BE2C (cell line): ENCODE measurements around the gene ATF6.

Experiments used
- DNase-seq: peaks from one replicate; pipeline ENCODE4 v3.0.0-alpha.2; 2020
- H3K27me3 ChIP-seq: fragments of 250-450 bp; sonication (Bioruptor Pico); 2 replicates; pipeline ENCODE4 v1.5.1; 2020; ENCODE audit warnings: mild to moderate bottlenecking
- H3K36me3 ChIP-seq: fragments of 250-450 bp; sonication (Bioruptor Pico); 2 replicates; pipeline ENCODE4 v1.5.1; 2020; ENCODE audit warnings: mild to moderate bottlenecking
- H3K4me1 ChIP-seq: fragments of 250-450 bp; sonication (Bioruptor Pico); 2 replicates; pipeline ENCODE4 v1.5.1; 2020
- H3K4me3 ChIP-seq: 2 replicates; pipeline ENCODE4 v1.5.1; 2011; ENCODE audit warnings: low read depth, low read length
- H3K9me3 ChIP-seq: fragments of 250-450 bp; sonication (Bioruptor Pico); 2 replicates; pipeline ENCODE4 v1.5.1; 2020
- TF ChIP-seq, protein P1 (sequence below): IDR thresholded peaks from 2 replicates; pipeline ENCODE4 v1.5.1; 2012; ENCODE audit warnings: mild to moderate bottlenecking, low read depth, low read length

ATF6 gene

DNA sequence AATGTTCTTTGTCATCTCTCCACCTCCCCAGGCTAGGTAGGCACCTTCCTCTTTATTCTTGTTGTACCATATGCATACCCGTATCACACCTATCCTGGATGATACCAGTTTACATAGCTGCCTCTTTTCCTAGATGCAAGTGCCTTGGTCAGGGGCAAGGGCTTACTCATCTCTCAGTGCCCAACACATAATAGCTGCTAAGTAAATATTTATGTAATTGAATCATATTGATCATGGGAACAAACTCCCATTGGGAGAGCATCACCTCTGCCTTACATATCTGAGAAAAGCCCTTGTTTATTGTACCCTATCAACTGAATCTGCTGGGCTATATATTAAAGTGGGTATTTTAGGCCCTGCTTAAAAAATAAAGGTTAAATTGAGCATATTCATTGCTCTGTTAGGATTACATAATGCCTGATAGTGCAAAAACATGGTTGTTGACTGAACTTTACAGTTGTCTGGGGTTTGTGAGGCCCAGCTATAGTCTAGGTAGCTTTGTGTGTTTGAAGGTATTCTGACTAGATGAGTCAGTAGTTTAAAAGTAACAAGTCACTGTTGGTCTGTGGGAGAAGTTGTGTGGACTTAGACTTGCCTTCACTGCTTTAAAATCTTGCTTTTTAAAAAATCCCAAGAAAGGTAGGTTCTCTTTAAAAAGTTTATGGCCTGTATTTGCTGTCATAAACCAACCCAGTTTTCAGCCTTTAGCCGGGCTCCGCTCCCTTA lies 174.9 kb downstream of the ATF6 start:
- H3K27me3 ChIP-seq, result no peaks in the 10 kb centered on the region
- H3K36me3 ChIP-seq, result no peaks in the 10 kb centered on the region
- no peaks in the 10 kb centered on the region for H3K9me3 ChIP-seq
- H3K4me3 ChIP-seq, result no peak overlapping the region
- TF ChIP-seq, protein P1, sequence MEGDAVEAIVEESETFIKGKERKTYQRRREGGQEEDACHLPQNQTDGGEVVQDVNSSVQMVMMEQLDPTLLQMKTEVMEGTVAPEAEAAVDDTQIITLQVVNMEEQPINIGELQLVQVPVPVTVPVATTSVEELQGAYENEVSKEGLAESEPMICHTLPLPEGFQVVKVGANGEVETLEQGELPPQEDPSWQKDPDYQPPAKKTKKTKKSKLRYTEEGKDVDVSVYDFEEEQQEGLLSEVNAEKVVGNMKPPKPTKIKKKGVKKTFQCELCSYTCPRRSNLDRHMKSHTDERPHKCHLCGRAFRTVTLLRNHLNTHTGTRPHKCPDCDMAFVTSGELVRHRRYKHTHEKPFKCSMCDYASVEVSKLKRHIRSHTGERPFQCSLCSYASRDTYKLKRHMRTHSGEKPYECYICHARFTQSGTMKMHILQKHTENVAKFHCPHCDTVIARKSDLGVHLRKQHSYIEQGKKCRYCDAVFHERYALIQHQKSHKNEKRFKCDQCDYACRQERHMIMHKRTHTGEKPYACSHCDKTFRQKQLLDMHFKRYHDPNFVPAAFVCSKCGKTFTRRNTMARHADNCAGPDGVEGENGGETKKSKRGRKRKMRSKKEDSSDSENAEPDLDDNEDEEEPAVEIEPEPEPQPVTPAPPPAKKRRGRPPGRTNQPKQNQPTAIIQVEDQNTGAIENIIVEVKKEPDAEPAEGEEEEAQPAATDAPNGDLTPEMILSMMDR, result no peak
- no peak for DNase-seq
- H3K4me1 ChIP-seq, result no peaks in the 10 kb centered on the region

DNA sequence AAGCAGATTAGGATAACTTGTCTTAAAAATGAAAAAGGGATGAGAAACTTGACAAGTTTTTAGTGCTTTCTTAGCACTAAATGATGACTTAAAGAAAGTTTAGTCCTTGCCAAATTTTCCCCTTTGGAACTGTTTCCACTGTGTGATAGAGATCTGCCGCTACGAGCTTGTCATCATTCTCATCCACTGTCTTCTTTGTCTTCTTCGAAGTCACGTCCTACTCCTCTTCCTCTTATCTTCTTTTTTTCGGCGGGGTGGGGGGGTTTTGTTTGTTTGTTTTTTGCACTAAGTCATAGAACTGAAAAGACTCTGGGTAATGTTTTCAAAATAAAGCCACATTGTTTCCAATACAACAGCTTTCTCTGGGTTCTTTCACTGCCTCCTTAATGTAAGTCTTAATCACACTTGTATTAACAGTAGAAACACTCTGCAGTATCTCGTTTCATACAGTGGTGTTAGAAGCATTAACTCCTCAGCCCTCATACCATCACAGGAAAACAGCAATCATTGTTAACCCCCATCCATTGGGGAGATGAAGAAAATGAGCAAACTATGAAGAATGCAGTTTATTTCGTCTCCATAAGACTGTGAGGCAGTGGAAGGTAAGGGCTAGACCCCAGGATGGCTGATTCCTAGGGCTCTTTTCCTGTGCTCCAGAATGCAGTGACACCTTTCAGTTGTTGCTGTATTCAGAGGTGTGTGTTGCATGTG lies 175.8 kb downstream of the ATF6 start:
- Histone ChIP-seq H3K36me3 (no peaks in the 10 kb centered on the region), H3K4me1 (no peaks in the 10 kb centered on the region), H3K9me3 (no peaks in the 10 kb centered on the region), H3K27me3 (no peaks in the 10 kb centered on the region), H3K4me3 (no peak overlapping the region)
- TF ChIP-seq, protein P1, result no peak
- DNase-seq, result no peak

DNA sequence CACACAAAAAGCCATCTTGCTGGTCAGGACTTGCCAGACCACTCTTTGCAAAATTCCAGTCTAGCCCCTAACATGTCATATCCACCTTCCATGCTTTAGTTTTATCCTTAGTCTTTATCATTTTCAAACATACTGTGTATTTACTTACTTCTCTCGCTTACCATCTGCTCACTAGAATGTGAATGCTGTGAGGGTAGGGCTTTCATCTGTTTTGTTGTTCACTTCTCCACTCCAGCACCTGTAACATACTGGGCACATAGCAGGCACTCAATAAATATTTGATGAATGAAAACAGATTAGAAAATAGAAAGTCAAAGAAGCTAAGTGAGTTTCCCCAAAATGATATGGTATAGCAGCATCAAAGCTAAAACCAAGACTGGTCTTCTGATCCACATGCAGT lies 177.6 kb downstream of the ATF6 start:
- H3K4me1 ChIP-seq, result no peaks in the 10 kb centered on the region
- DNase-seq, result no peak

DNA sequence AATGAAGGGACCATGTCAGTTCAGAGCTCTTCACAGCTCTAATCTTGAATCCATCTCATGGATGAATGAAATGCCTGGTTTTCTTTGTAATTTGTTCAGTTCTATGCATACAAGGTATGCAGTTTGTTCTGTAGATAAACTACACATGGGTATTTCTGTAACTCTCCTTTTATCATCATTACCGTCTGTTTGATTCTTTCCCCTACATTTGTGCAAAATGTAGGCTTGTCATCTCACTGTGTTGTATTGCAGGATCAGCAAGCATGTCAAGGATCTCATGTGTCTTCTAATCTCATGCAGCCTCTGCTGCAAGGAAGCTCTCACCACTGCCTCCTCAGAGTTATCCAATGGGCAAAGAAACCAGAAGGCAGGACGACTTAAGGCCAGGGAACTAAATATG lies 178.3 kb downstream of the ATF6 start:
- Histone ChIP-seq H3K4me3 (no peak overlapping the region), H3K36me3 (no peaks in the 10 kb centered on the region), H3K9me3 (no peaks in the 10 kb centered on the region), H3K4me1 (no peaks in the 10 kb centered on the region), H3K27me3 (no peaks in the 10 kb centered on the region)
- TF ChIP-seq, protein P1, result no peak
- no peak for DNase-seq

More for the DNA sequence above, 177.6 kb downstream of the ATF6 start:
- H3K27me3 ChIP-seq, result no peaks in the 10 kb centered on the region
- TF ChIP-seq, protein P1, result no peak
- H3K36me3 ChIP-seq, result no peaks in the 10 kb centered on the region
- H3K4me3 ChIP-seq, result no peak overlapping the region
- no peaks in the 10 kb centered on the region for H3K9me3 ChIP-seq

DNA sequence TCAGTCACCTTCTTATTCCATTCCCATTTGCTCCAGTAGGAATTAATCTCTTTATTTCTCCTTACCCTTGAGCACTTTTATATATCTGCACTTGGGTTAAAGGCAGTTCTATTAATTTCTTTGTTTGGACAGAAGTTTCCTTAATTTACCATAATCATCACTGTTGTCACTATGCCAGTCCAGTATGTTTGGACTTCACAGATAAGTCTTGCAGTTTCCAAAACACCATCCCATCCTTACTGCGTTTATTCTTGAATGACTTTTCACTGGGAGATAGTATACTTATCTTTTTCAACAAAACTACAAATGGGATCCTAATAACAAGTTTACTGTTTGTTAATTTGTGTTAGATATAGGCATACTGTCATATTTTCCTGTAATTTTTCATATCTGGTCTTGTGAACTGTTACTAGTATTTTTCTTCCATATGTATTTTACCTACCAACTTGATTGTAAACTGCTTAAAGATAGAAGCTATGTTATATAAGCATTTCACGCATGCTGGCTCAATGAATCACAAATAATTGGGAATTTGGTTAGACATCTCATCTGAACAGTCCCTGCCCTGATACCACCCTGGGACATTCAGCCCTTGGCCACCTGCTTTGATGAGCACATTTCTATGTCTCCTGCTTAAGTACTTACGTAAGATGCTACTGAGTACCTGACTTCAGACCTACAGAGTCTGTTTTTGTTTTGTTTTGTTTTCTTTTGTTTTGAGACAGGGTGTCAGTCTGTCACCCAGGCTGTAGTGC lies 179.4 kb downstream of the ATF6 start:
- Histone ChIP-seq H3K36me3 (no peaks in the 10 kb centered on the region), H3K4me3 (no peak overlapping the region), H3K9me3 (no peaks in the 10 kb centered on the region), H3K27me3 (no peaks in the 10 kb centered on the region), H3K4me1 (no peaks in the 10 kb centered on the region)
- DNase-seq, result no peak
- TF ChIP-seq, protein P1, result no peak
